ENCODE data around the gene RAD54L2.
"Not testable (repeated sequence)": the region's sequence is repeated elsewhere in the genome, so short reads cannot be mapped to it uniquely, and the experiment has no call there.

The RAD54L2 gene, protein sequence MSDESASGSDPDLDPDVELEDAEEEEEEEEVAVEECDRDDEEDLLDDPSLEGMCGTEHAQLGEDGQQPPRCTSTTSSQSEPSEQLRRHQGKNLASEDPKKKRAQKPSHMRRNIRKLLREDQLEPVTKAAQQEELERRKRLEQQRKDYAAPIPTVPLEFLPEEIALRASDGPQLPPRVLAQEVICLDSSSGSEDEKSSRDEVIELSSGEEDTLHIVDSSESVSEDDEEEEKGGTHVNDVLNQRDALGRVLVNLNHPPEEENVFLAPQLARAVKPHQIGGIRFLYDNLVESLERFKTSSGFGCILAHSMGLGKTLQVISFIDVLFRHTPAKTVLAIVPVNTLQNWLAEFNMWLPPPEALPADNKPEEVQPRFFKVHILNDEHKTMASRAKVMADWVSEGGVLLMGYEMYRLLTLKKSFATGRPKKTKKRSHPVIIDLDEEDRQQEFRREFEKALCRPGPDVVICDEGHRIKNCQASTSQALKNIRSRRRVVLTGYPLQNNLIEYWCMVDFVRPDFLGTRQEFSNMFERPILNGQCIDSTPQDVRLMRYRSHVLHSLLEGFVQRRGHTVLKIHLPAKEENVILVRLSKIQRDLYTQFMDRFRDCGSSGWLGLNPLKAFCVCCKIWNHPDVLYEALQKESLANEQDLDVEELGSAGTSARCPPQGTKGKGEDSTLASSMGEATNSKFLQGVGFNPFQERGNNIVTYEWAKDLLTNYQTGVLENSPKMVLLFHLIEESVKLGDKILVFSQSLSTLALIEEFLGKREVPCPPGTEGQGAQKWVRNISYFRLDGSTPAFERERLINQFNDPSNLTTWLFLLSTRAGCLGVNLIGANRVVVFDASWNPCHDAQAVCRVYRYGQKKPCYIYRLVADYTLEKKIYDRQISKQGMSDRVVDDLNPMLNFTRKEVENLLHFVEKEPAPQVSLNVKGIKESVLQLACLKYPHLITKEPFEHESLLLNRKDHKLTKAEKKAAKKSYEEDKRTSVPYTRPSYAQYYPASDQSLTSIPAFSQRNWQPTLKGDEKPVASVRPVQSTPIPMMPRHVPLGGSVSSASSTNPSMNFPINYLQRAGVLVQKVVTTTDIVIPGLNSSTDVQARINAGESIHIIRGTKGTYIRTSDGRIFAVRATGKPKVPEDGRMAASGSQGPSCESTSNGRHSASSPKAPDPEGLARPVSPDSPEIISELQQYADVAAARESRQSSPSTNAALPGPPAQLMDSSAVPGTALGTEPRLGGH (N-terminal part only)

DNA sequence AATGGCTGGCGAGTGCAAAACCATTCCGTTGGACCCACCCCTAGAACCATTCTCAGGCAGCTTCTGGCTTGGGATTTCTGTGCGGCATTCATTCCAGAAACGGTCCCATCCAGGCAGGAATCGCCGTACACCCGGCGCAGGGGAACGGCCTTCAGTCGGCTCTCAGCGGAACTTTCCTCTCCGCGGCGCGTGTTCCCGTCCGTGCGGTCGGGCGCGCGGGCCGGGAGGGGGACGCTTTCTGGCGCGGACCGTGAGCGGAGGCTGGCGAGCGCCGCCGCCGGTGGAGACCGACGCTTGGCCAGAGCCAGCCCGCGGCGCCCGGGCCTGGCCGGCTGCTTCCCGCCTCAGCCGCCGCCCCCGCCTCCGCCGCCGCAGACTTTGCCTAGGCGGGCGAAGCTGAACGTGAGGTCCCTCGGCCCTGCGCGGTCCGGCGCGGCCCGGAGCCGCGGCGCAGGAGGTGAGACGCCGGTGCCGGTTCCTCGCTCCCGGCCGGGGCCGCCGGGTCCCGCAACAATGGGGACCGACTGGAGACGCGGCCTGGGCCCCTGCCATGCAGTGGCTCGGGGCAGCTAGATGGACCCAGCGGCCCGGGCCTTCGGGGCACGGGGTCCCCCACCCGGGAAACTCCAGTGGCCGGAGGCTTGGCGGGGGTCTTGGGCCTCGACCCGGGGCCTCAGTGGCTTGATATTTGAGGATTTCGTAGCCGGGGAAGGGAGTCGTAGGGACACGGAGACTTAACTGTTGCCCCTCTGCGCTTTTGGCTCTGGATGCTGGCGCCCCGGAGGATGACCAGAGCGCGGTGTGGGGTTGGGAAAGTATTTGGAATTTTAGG lies at the start of gene RAD54L2:
TSS of gene RAD54L2 (plus strand) at position 261 of the 832 bp plus-strand sequence. CDS start 51,702 bp downstream, outside the sequence.
- DNase-seq: peak; percentile 75 to 83

DNA sequence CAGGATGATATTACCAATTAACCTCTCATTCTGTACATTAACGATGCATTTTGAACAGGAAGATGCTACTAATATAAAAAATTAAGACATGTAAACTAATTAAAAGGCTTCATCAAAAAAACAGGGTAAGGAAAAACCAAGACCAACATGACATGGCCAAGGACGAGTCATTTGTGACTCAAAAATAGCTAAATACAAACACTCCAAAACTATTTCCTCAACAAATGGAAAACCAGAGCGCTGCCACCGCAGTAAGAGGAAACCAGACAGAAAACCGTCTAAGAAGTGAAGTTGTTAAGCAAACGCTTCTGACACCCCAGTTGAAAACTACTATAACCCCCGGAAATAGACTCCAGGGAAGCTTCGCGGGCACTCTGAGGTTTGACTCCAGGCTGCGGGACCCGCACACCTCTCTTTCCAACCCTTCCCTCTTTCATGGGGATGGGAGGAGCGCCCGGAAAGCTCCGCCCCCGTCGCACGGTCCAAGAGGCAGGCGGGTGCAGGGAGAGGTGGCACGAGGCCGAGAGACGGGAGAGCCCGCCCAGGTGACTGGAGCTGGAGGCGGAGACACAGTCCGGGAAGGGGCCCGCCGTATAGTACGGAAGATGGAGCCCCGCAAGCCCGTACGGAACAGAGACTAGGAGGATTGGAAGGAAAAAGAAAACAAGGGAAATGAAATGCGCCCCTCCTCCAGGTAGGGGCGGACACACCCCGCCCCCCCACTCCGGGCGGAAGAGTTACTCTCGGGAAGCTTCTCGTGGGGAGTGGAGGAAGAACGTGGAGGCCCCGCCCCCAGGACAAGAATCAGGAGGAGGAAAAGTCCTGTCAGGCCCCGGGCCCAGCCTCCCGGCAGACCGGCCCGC lies 39.4 kb upstream of the RAD54L2 start:
- peak; percentile 86 to 92 for DNase-seq

DNA sequence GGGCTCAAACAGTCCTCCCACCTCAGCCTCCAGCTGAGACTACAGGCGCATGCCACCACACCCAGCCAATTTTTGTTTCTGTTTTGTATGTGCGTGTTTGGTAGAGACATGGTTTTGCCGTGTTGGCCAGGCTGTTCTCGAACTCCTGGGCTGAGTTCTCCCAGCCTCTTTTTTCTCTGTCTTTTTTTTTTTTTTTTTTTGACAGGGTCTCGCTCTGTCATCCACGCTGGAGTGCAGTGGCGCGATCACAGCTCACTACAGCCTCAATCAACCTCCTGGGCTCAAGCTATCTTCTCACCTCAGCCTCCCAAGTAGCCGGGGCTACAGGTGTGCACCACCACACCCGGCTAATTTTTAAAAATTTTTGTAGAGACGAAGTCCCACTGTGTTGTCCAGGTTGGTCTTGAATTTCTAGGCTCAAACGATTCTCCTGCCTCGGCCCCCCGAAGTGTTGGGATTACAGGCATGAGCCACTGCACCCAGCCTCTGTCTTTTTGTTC lies 37.8 kb upstream of the RAD54L2 start:
- DNase-seq: no peak

DNA sequence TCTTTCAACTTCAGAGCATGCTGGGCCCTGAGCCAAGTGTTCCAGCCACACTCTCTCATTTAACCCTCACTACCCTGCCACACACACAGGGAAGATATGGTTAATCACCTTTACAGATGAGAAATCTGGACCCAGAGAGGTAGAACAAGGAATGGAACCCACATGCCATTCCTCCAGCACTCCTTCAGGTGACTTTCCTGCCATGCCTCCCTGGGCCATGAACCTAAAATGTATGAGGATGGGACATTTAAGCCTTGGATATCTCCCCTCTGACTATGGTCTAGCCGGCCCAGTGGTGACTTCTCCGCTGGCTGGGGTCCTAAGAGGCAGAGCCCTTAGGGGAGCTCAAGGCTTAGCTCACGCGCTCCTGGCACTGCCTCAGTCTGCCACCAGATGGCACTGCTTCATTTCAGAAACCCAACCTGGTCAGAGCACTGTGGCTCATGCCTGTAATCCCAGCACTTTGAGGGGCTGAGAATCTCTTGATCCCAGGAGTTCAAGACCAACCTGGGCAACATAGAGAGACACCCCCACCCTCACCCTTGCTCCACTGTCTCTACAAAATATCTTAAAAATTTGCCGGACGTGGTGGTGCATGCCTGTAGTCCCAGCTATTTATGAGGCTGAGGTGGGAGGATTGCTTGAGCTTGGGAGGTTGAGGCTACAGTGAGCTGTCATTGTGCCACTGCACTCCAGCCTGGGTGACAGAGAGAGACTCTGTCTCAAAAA lies 36.5 kb upstream of the RAD54L2 start:
- DNase-seq: peak; percentile 46 to 48

DNA sequence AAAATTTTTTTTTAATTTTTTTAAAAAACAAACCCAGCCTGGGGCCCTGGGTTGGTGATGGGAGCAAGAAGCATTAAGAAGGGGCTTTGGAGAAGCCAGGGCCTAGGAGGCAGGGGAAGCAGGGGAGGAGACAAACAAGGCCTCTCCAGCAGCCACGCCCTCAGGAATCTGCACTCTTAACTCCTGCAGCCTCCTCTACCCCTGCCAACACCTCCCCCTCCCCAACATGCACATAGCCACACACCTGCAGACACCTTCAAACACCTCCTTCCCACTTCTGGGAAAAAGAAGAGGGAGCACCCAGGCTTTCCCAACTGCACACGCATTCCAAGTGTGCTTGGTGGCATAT lies 36.0 kb upstream of the RAD54L2 start:
- DNase-seq: no peak

DNA sequence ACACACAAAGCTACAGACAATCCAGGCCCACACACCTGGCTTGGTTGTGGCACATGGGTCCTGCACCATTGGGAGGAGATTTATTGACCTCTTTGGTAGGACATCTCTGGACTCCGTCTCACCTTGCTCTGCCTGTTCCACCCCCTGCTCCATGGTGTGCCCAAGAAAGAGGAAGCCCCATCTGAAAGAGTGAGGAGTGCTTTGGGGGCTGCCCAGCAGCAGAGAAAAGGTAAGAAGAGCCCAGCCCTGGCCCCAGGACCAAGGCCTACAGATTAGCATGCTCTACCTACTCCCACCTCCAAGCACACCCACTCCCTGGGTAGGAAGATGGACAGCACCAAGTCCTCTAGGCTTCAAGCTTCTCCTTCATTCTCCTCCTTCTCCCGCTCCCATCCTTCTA lies 35.5 kb upstream of the RAD54L2 start:
- no peak for DNase-seq

DNA sequence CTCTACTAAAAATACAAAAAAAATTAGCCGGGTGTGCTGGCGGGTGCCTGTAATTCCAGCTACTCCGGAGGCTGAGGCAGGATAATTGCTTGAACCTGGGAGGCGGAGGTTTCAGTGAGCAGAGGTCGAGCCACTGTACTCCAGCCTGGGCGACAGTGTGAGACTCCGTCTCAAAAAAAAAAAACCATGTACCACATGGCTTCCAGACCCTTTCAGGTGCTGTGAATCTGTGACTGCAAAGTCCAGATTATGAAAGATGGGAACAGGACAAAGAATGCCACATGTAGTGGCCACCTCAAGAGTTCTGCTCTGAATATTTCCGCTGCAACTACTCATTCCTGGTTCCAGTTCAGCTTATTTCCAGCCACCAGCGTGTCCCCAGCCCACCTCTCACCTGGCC lies 30.3 kb upstream of the RAD54L2 start:
- DNase-seq: no peak

DNA sequence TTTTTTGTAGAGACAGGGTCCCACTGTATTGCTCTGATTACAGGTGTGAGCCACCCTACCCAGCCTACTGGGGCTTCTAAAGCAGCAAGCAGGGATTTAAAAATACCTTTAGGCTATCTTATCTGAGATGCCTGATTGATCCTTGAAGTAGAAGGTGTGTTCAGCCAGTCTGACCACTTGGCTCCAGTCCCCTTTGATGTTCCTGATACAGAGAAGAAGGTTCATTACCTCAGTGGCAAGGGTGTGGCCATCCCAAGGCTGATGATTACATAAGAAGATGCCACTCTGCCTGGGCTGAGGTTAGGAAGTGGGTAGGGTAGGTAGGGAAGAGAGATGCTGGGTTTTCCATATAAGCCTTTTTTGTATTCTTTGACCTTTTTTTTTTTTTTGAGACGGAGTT lies 27.5 kb upstream of the RAD54L2 start:
- no peak for DNase-seq

DNA sequence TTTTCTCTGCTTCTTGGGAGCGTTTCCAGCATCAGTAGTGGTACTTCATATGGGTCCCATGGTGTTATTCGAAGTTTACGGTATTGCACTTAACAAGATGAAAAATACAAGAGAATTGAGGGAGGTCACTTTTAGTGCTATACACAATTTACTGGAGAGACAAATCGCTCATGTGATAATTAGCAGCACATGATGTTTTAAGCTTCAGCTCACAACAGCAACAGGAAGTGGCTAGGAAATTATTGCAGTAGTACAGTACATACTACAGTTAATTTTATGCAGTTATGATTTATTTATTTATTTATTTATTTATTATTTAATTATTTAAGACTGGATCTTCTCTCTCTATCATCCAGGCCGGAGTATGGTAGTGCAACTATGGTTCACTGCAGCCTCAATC lies 24.3 kb upstream of the RAD54L2 start:
- no peak for DNase-seq

DNA sequence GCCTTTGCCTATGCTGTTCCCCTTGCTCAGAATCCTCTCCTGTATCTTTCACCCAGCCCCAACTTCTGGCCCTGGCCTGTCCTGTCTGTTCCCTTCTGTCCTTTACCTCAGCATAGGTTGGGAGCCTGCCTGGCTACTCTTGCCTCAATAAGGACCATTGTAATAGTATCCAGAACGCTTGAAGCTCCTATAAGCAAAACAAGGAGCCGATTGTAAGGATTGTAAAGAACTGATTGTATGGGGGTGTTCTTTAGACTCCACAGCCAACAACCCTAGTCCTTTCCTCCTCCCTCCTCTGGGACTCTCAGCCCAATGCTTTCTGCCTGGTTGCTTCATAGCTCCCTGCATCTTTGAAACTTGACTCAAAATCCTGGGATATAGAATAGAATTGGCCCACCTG lies 18.7 kb upstream of the RAD54L2 start:
- no peak for DNase-seq

DNA sequence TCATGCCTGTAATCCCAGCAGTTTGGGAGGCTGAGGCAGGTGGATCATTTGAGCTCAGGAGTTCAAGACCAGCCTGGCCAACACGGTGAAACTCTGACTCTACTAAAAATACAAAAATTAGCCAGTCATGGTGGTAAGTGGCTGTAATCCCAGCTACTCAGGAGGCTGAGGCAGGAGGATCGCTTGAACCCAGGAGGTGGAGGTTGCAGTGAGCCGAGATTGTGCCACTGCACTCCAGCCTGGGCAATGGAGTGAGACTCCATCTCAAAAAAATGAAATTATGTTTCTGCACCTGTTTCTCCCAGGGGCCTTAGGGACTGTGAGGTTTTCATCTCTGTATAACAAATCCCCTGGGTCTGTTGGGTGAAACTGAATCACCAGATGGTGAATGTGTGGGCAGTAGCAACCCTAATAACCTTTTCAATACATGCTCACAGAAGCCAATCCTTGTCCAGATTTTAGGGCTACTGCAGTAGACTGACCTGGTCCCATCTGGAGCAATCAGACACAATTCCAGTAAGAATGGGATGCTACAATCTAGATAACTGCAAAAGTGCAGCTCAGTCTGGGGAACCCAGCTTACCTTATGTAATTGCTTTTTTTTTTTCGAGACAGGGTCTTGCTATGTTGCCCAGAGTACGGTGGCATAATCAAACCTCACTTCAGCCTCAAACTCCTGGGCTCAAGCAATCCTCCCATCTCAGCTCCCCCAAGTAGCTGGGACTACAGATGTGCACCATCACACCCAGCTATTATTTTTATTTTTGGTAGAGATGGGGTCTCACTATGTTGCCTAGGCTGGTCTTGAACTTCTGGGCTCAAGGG lies 17.4 kb upstream of the RAD54L2 start:
- DNase-seq: not testable (repeated sequence)

DNA sequence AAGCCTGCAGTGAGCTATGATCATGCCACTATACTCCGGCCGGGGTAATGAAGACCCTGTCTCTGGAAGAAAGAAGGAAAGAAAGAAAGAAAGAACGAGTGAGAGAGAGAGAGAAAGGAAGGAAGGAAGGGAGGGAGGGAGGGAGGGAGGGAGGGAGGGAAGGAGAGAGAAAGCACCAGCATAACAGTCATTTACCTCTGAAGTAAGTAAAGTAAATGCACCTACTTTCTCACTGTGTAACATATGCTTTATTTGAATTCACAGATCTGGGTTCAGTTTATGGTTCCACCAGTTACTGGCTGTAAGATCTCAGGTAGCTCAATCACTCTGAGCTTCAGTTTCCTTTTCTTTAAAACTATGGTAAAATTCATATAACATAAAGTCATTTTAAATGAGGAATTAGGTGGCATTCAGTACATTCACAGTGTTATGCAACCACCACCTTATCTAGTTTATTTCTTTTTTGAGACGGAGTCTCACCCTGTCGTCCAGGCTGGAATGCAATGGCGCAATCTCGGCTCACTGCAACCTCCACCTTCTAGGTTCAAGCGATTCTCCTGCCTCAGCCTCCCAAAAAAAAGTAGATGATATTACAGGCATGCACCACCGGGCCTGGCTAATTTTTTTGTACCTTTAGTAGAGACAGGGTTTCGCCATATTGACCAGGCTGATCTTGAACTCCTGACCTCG lies 16.1 kb upstream of the RAD54L2 start:
- DNase-seq: no peak

DNA sequence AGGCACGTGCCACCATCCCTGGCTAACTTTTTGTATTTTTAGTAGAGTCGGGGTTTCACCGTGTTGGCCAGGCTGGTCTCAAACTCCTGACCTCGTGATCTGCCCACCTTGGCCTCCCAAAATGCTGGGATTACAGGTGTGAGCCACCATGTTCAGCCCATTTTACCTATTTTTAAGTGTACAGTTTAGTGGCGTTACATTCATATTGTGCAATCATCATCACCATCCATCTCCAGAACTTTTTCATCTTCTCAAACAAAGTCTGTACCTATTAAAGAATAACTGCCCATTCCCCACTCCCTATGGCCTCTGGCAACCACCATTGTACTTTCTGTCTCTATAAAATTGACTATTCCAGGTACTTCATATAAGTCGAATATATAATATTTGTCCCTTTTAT lies 13.6 kb upstream of the RAD54L2 start:
- not testable (repeated sequence) for DNase-seq

DNA sequence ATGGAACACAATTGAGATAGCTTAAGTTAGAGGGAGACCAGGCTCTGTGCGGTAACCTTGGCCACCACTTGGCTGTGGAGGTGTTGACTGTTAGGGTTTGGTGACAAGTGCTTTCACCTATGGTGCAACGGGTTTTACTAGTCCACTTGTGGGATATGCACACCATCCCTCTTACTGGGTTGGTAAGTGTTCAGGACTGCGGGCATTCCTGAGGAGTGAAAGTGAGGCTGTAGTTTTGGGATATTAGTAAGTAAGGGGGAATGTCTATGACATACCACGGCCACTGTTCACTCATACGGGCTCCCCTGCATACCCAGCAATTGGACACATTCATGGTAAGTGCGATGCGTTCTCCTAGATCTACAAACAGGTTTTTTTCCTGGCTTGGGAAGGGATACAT lies 8.0 kb upstream of the RAD54L2 start:
- DNase-seq: no peak

DNA sequence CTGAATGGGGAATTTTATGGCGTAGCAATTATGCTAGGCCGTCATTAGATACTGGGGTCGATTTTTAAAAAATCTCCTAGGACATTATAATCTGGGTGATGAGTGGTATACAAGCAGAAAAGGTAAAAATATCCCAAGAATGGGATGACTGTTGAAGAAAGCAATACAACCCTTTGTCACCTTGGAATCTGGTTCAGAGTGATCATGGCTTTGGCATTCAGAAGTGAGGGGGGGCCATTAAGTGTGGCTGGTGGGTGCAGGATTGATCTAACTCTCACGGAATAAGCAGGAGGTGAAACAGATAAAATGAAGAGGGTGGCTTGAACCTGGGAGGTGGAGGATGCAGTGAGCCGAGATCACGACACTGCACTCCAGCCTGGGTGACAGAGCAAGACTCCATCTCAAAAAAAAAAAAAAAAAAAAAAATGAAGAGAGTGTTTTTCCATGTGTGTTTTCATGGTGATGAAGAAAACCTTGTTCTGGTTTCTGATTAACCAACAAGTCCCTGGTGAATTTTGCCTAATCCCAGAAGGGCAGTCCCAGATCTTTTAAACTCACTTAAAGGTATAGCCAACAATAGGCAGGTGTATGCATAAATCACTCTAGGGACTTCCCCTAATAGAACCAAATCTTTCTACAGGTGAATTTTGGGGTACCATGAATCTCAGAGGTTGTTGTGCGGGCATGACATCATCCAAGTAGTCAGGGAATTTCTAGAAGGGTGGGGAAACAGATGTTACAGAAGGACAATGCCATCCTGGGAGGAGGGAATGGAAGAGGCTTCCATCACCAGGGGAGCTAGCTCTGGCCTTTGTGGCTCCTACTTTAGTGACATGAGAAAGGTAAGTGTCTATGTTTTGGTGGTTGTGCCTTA lies 3.1 kb upstream of the RAD54L2 start:
- no peak for DNase-seq

DNA sequence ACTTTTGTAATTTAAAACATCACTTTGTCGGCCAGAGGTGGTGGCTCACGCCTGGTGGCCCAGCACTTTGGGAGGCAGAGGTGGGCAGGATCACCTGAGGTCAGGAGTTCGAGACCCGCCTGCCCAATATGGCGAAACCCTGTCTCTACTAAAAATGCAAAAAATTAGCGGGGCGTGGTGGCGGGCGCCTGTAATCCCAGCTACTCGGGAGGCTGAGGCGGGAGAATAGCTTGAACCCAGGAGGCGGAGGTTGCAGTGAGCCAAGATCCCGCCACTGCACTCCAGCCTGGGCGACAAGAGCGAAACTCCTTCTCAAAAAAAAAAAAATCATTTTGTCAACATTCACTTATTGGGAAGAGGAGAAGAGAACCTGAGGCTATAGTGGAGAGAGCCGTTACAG lies 888 bp upstream of the RAD54L2 start:
- DNase-seq: not testable (repeated sequence)

DNA sequence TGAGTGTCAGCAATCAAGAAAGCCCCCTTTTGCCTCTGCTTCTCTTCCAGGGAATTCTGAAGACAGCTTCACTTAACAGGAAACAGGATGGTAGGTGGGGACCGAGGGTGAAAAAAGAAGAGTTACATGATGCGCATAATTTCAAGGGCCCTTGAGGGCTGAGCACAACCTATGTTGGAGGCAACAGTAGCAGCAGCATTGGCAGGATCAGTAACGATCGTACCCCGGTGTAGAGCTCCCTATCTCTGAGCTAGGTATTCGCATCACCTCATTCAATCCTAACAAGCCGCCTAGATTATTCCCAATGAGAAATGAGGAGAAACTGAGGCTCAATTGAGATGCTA lies 432 bp upstream of the RAD54L2 start:
- no peak for DNase-seq
